ENCODE results near the gene PRMT6. TPM values are rescaled to one million over a fixed set of nuclear protein-coding genes. Genes with fewer than 3 reads are reported as not detected.

The PRMT6 gene
- 16.5 and 28.2 TPM in 2 replicates for total RNA-seq

DNA sequence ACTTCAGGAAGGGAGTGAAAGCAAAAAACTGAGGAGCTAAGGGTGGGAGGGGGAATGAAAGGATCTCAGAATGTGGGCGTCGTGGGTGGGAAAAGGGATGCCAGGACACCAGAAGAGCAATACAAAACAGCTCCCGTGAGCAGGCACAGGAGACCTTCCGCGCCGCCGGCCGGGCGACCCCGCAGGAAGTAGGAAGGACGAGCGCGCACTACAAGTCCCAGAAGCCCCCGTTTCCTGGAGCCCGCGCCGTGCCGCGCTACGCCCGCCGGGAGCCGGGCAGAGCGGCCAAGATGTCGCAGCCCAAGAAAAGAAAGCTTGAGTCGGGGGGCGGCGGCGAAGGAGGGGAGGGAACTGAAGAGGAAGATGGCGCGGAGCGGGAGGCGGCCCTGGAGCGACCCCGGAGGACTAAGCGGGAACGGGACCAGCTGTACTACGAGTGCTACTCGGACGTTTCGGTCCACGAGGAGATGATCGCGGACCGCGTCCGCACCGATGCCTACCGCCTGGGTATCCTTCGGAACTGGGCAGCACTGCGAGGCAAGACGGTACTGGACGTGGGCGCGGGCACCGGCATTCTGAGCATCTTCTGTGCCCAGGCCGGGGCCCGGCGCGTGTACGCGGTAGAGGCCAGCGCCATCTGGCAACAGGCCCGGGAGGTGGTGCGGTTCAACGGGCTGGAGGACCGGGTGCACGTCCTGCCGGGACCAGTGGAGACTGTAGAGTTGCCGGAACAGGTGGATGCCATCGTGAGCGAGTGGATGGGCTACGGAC lies at the start of gene PRMT6:
Gene PRMT6 (plus strand): TSS at position 249 of the 771 bp plus-strand sequence. CDS start 42 bp downstream, at position 291.

Other genes starting within 250 kb of the PRMT6 start
- gene NTNG1, start 84.4 kb downstream of the PRMT6 start, total RNA-seq: 11.4 and 12.7 TPM in 2 replicates